Measurements from ENCODE around the gene CABP5. TPM values are rescaled to one million over a fixed set of nuclear protein-coding genes. Genes with fewer than 3 reads are reported as not detected.

Gene CABP5
- polyA plus RNA-seq, 3 donors, result 0.17 TPM; not detected in 2

DNA sequence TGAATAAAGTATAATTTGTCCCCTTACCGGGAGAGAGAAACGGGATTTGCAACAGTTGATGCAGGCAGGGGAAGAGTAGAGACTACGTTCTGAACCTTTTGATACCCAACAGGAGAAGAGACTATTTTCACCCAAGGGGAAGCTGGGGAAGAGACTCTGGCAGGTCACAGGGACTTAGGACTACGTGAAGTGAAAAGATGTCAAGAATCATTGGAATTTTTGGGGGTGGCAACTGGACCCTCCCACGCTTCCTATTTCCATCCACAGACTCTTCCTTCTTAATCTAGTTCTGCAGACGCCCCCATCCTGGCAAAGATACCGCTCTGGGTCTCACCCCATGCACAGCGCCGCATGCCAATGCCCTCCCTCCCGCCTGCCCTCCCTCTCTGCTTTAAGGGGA, 13.8 kb downstream of the CABP5 start:
- Mint-ChIP-seq H3K36me3 (no peaks in the 10 kb centered on the region), H3K27ac (no peak overlapping the region), H3K4me3 (no peak overlapping the region), H3K27me3 (ENCODE audit: low read depth in 3 of 3) (peaks cover 3 to 14% (median 6%) of the 10 kb centered on the region in 3 donors), H3K4me1 (no peaks in the 10 kb centered on the region), H3K9me3 (peaks cover 0 to 3% (median 0%) of the 10 kb centered on the region in 7 donors)
- H3K4me3 ChIP-seq (replicated peaks in 1 of 3; ENCODE audit: low read depth in 2 of 3, low read length in 3 of 3), result no peak overlapping the region
- DNase-seq, result no peak
- no peaks in the 10 kb centered on the region for H3K4me1 ChIP-seq (ENCODE audit: control insufficient read depth in 1 of 2, insufficient read depth in 2 of 2, low read length in 2 of 2)
- H3K27me3 ChIP-seq (ENCODE audit: control insufficient read depth in 2 of 2, insufficient read depth in 2 of 2, low read length in 2 of 2), result peaks cover 0 to 4% of the 10 kb centered on the region in 2 donors
- H3K9ac ChIP-seq (ENCODE audit: insufficient read depth, low read length, poor library complexity, severe bottlenecking), result no peak overlapping the region
- H2AFZ ChIP-seq (ENCODE audit: insufficient read depth, low read depth, low read length, poor library complexity, severe bottlenecking), result no peak overlapping the region
- no peak overlapping the region for H3K27ac ChIP-seq (ENCODE audit: low read depth in 1 of 2, low read length in 2 of 2)
- TF ChIP-seq CTCF (IDR thresholded peaks at IDR 0.05), result no peak
- H3K36me3 ChIP-seq (replicated peaks in 1 of 2; ENCODE audit: control insufficient read depth in 1 of 2, insufficient read depth in 2 of 2, low read length in 2 of 2), result no peaks in the 10 kb centered on the region
- no peaks in the 10 kb centered on the region for H3K79me2 ChIP-seq (ENCODE audit: insufficient read depth, low read length)
- 76% methylated on average over 7 of the region's 10 CpGs for WGBS (ENCODE audit: insufficient coverage)
- no peaks in the 10 kb centered on the region for H4K20me1 ChIP-seq (ENCODE audit: insufficient read depth, low read length)
- intact Hi-C loops (cut with micrococcal nuclease), result no loop called here
- H3K4me2 ChIP-seq (replicated peaks; ENCODE audit: extremely low read depth, low read length, poor library complexity, severe bottlenecking), result no peak overlapping the region
- H3K9me3 ChIP-seq (replicated peaks in 1 of 2; ENCODE audit: control insufficient read depth in 1 of 2, insufficient read depth in 1 of 2, low read length in 2 of 2), result no peaks in the 10 kb centered on the region

DNA sequence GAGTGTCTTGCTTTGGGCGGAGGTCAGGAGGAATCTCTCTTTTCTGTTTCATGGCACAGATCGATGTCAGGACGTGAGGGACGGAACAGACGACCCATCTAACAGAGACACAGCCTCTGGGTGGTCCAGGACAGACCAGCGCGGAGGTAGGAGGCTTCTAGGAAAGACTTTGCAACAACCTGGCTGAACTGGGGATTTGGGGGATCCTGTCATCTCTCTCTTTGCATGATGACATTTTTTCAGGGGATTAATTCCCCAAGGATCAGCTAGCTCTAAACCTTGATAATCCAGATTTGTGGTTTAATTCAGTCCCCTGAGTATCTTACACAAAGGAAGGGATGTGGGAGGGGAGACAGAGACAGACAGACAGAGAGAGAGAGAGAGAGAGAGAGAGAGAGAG, 14.4 kb downstream of the CABP5 start:
- H3K27me3 ChIP-seq (ENCODE audit: control insufficient read depth in 2 of 2, insufficient read depth in 2 of 2, low read length in 2 of 2), result peaks cover 0 to 4% of the 10 kb centered on the region in 2 donors
- H3K36me3 Mint-ChIP-seq, result no peaks in the 10 kb centered on the region
- no peak overlapping the region for H3K9ac ChIP-seq (ENCODE audit: insufficient read depth, low read length, poor library complexity, severe bottlenecking)
- no peaks in the 10 kb centered on the region for H3K4me1 ChIP-seq (ENCODE audit: control insufficient read depth in 1 of 2, insufficient read depth in 2 of 2, low read length in 2 of 2)
- WGBS (ENCODE audit: insufficient coverage), result 93% methylated on average over 5 of the region's 7 CpGs
- no peak overlapping the region for H2AFZ ChIP-seq (ENCODE audit: insufficient read depth, low read depth, low read length, poor library complexity, severe bottlenecking)
- no peak overlapping the region for H3K4me3 ChIP-seq (replicated peaks in 1 of 3; ENCODE audit: low read depth in 2 of 3, low read length in 3 of 3)
- H3K4me3 Mint-ChIP-seq, result no peak overlapping the region
- H3K36me3 ChIP-seq (replicated peaks in 1 of 2; ENCODE audit: control insufficient read depth in 1 of 2, insufficient read depth in 2 of 2, low read length in 2 of 2), result no peaks in the 10 kb centered on the region
- no peaks in the 10 kb centered on the region for H3K79me2 ChIP-seq (ENCODE audit: insufficient read depth, low read length)
- no peaks in the 10 kb centered on the region for H3K9me3 ChIP-seq (replicated peaks in 1 of 2; ENCODE audit: control insufficient read depth in 1 of 2, insufficient read depth in 1 of 2, low read length in 2 of 2)
- H3K27ac Mint-ChIP-seq, result no peak overlapping the region
- TF ChIP-seq CTCF (IDR thresholded peaks at IDR 0.05), result no peak
- intact Hi-C loops (cut with micrococcal nuclease), result no loop called here
- H3K27me3 Mint-ChIP-seq (ENCODE audit: low read depth in 3 of 3), result peaks cover 3 to 14% (median 5%) of the 10 kb centered on the region in 3 donors
- no peak overlapping the region for H3K4me2 ChIP-seq (replicated peaks; ENCODE audit: extremely low read depth, low read length, poor library complexity, severe bottlenecking)
- no peaks in the 10 kb centered on the region for H3K4me1 Mint-ChIP-seq
- no peak for DNase-seq
- no peaks in the 10 kb centered on the region for H4K20me1 ChIP-seq (ENCODE audit: insufficient read depth, low read length)
- H3K27ac ChIP-seq (ENCODE audit: low read depth in 1 of 2, low read length in 2 of 2), result no peak overlapping the region
- H3K9me3 Mint-ChIP-seq, result peaks cover 0 to 3% (median 0%) of the 10 kb centered on the region in 7 donors
